Measurements from ENCODE around the gene PAPOLB.
A peak's percentile ranks its signal among the peaks of the same experiment; 100 is the strongest.
"Not testable (repeated sequence)": the region's sequence is repeated elsewhere in the genome, so short reads cannot be mapped to it uniquely, and the experiment has no call there.

Gene PAPOLB

GRCh38 chr7:4861673-4862072 is at the start of gene PAPOLB:
PAPOLB (minus strand) TSS chr7:4862030; CDS start chr7:4861810, 220 bp downstream.
- H3K4me3 ChIP-seq (ENCODE audit: low read depth in 1 of 2, low read length in 2 of 2): peak within 1 kb of the TSS in 1 of 2 donors; percentile 24

GRCh38 chr7:4911111-4911828 is 49.4 kb upstream of the PAPOLB start:
- H3K4me1 ChIP-seq (ENCODE audit: insufficient read depth, low read length): no peaks in the 10 kb centered on the region
- no peaks in the 10 kb centered on the region for H3K27me3 ChIP-seq (ENCODE audit: control insufficient read depth in 1 of 2, insufficient read depth in 2 of 2, low read length in 2 of 2)
- H3K9me3 ChIP-seq (ENCODE audit: low read length): no peaks in the 10 kb centered on the region
- H3K4me3 ChIP-seq (ENCODE audit: low read depth in 1 of 2, low read length in 2 of 2): no peak overlapping the region
- H3K27ac ChIP-seq (ENCODE audit: low read depth, low read length): no peak overlapping the region
- no peaks in the 10 kb centered on the region for H3K36me3 ChIP-seq (ENCODE audit: insufficient read depth, low read length)
- H3K9ac ChIP-seq (ENCODE audit: low read length): no peak overlapping the region

More at GRCh38 chr7:4861673-4862072, at the start of gene PAPOLB:
- no peak within 1 kb of the TSS for H3K9ac ChIP-seq (ENCODE audit: low read length)
- H3K27me3 ChIP-seq (ENCODE audit: control insufficient read depth in 1 of 2, insufficient read depth in 2 of 2, low read length in 2 of 2): peaks cover 7% of the 10 kb centered on the region in 2 donors
- H3K36me3 ChIP-seq (ENCODE audit: insufficient read depth, low read length): no peaks in the 10 kb centered on the region
- H3K4me1 ChIP-seq (ENCODE audit: insufficient read depth, low read length): no peaks in the 10 kb centered on the region
- no peaks in the 10 kb centered on the region for H3K9me3 ChIP-seq (ENCODE audit: low read length)
- no peak within 1 kb of the TSS for H3K27ac ChIP-seq (ENCODE audit: low read depth, low read length)

DNA sequence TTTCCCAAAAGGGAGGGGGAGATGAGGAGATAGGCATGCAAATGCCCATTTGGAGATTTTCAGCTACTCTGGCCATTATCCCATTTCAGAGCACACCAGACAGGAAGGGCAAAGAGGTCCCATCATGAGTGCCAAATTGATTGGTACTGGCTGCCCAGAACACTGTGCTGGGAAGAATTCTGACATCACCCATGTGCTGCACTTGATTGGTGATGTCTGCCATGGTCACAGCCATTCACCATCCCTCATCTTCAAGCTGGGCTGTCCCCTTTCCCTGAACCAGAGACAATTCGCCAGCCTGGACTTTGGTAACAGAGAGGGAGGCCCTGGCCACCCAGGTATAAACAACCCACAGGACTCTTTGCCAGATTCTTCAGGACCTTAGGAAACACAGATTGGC is 44.9 kb upstream of the PAPOLB start:
- H3K27me3 ChIP-seq (ENCODE audit: control insufficient read depth in 1 of 2, insufficient read depth in 2 of 2, low read length in 2 of 2): peaks cover 0 to 7% of the 10 kb centered on the region in 2 donors
- H3K36me3 ChIP-seq (ENCODE audit: insufficient read depth, low read length): no peaks in the 10 kb centered on the region
- H3K9me3 ChIP-seq (ENCODE audit: low read length): no peaks in the 10 kb centered on the region
- no peaks in the 10 kb centered on the region for H3K4me1 ChIP-seq (ENCODE audit: insufficient read depth, low read length)
- no peak overlapping the region for H3K27ac ChIP-seq (ENCODE audit: low read depth, low read length)
- no peak overlapping the region for H3K4me3 ChIP-seq (ENCODE audit: low read depth in 1 of 2, low read length in 2 of 2)
- no peak overlapping the region for H3K9ac ChIP-seq (ENCODE audit: low read length)

DNA sequence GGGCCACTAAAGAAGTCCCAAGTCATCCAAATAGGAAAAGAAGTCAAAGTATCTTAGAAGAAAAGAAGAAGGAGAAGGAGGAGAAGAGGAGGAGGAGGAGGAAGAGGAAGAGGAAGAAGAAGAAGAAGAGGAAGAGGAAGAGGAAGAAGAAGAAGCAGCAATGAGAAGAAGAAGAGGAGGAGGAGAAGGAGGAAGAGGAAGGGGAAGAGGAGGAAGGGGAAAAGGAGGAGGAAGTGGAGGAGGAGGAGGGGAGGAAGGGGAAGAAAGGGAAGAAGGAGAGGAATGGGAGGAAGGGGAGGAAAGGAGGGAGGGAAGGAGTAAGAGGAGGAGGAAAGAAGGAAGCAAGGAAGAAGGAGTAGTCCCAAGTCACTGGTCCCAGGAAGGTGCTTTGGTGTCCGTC is 43.3 kb upstream of the PAPOLB start:
- H3K27me3 ChIP-seq (ENCODE audit: control insufficient read depth in 1 of 2, insufficient read depth in 2 of 2, low read length in 2 of 2): peaks cover 0 to 7% of the 10 kb centered on the region in 2 donors
- no peaks in the 10 kb centered on the region for H3K9me3 ChIP-seq (ENCODE audit: low read length)
- H3K27ac ChIP-seq (ENCODE audit: low read depth, low read length): no peak overlapping the region
- no peaks in the 10 kb centered on the region for H3K36me3 ChIP-seq (ENCODE audit: insufficient read depth, low read length)
- no peak overlapping the region for H3K4me3 ChIP-seq (ENCODE audit: low read depth in 1 of 2, low read length in 2 of 2)
- no peak overlapping the region for H3K9ac ChIP-seq (ENCODE audit: low read length)
- H3K4me1 ChIP-seq (ENCODE audit: insufficient read depth, low read length): no peaks in the 10 kb centered on the region

DNA sequence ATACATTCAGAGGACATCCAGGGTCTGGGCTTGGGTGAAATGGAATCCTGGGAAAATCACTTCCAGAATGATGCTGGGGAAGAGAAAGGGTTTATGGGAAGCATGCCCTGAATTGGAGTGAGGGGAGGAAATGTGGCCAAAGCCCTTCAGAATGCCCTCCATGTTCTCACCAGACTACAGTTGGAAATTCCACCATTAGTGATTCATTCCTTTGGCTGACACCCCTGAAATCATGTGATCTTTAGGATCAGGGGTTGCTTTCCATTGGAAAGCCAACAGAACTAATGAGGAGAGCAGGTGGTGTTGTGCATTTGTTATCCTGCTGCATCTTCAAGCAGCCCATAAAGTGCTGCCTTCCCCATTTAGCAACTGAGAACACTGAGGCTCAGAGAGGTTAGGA is 42.5 kb upstream of the PAPOLB start:
- H3K4me3 ChIP-seq (ENCODE audit: low read depth in 1 of 2, low read length in 2 of 2): no peak overlapping the region
- peaks cover 0 to 7% of the 10 kb centered on the region in 2 donors for H3K27me3 ChIP-seq (ENCODE audit: control insufficient read depth in 1 of 2, insufficient read depth in 2 of 2, low read length in 2 of 2)
- H3K36me3 ChIP-seq (ENCODE audit: insufficient read depth, low read length): no peaks in the 10 kb centered on the region
- H3K4me1 ChIP-seq (ENCODE audit: insufficient read depth, low read length): no peaks in the 10 kb centered on the region
- no peak overlapping the region for H3K9ac ChIP-seq (ENCODE audit: low read length)
- H3K27ac ChIP-seq (ENCODE audit: low read depth, low read length): no peak overlapping the region
- H3K9me3 ChIP-seq (ENCODE audit: low read length): no peaks in the 10 kb centered on the region

- H3K9ac ChIP-seq (ENCODE audit: low read length): no peak overlapping the region
- H3K27ac ChIP-seq (ENCODE audit: low read depth, low read length): no peak overlapping the region
- H3K36me3 ChIP-seq (ENCODE audit: insufficient read depth, low read length): no peaks in the 10 kb centered on the region
- H3K9me3 ChIP-seq (ENCODE audit: low read length): no peaks in the 10 kb centered on the region
- no peaks in the 10 kb centered on the region for H3K27me3 ChIP-seq (ENCODE audit: control insufficient read depth in 1 of 2, insufficient read depth in 2 of 2, low read length in 2 of 2)
- H3K4me3 ChIP-seq (ENCODE audit: low read depth in 1 of 2, low read length in 2 of 2): no peak overlapping the region
- H3K4me1 ChIP-seq (ENCODE audit: insufficient read depth, low read length): no peaks in the 10 kb centered on the region
Measured at GRCh38 chr7:4895766-4896165, 33.9 kb upstream of the PAPOLB start.

- Histone ChIP-seq H3K27me3 (ENCODE audit: control insufficient read depth in 1 of 2, insufficient read depth in 2 of 2, low read length in 2 of 2) (no peaks in the 10 kb centered on the region), H3K9me3 (ENCODE audit: low read length) (no peaks in the 10 kb centered on the region), H3K4me1 (ENCODE audit: insufficient read depth, low read length) (no peaks in the 10 kb centered on the region), H3K36me3 (ENCODE audit: insufficient read depth, low read length) (no peaks in the 10 kb centered on the region), H3K9ac (ENCODE audit: low read length) (no peak overlapping the region), H3K27ac (ENCODE audit: low read depth, low read length) (no peak overlapping the region), H3K4me3 (ENCODE audit: low read depth in 1 of 2, low read length in 2 of 2) (no peak overlapping the region)
Measured at GRCh38 chr7:4894482-4894881, 32.7 kb upstream of the PAPOLB start.

GRCh38 chr7:4893929-4894475 is 32.2 kb upstream of the PAPOLB start:
- no peaks in the 10 kb centered on the region for H3K9me3 ChIP-seq (ENCODE audit: low read length)
- H3K9ac ChIP-seq (ENCODE audit: low read length): no peak overlapping the region
- H3K4me1 ChIP-seq (ENCODE audit: insufficient read depth, low read length): no peaks in the 10 kb centered on the region
- no peaks in the 10 kb centered on the region for H3K36me3 ChIP-seq (ENCODE audit: insufficient read depth, low read length)
- no peaks in the 10 kb centered on the region for H3K27me3 ChIP-seq (ENCODE audit: control insufficient read depth in 1 of 2, insufficient read depth in 2 of 2, low read length in 2 of 2)
- H3K4me3 ChIP-seq (ENCODE audit: low read depth in 1 of 2, low read length in 2 of 2): no peak overlapping the region
- no peak overlapping the region for H3K27ac ChIP-seq (ENCODE audit: low read depth, low read length)

GRCh38 chr7:4893188-4893587 is 31.4 kb upstream of the PAPOLB start:
- not testable (repeated sequence) for H3K4me3 ChIP-seq (ENCODE audit: low read depth in 1 of 2, low read length in 2 of 2); H3K4me1 ChIP-seq (ENCODE audit: insufficient read depth, low read length); H3K36me3 ChIP-seq (ENCODE audit: insufficient read depth, low read length); H3K9me3 ChIP-seq (ENCODE audit: low read length); H3K27ac ChIP-seq (ENCODE audit: low read depth, low read length); H3K27me3 ChIP-seq (ENCODE audit: control insufficient read depth in 1 of 2, insufficient read depth in 2 of 2, low read length in 2 of 2); H3K9ac ChIP-seq (ENCODE audit: low read length)

GRCh38 chr7:4891522-4891921 is 29.7 kb upstream of the PAPOLB start:
- not testable (repeated sequence) for H3K27me3 ChIP-seq (ENCODE audit: control insufficient read depth in 1 of 2, insufficient read depth in 2 of 2, low read length in 2 of 2); H3K9me3 ChIP-seq (ENCODE audit: low read length); H3K4me1 ChIP-seq (ENCODE audit: insufficient read depth, low read length); H3K9ac ChIP-seq (ENCODE audit: low read length); H3K27ac ChIP-seq (ENCODE audit: low read depth, low read length); H3K36me3 ChIP-seq (ENCODE audit: insufficient read depth, low read length); H3K4me3 ChIP-seq (ENCODE audit: low read depth in 1 of 2, low read length in 2 of 2)

- no peaks in the 10 kb centered on the region for H3K9me3 ChIP-seq (ENCODE audit: low read length)
- H3K9ac ChIP-seq (ENCODE audit: low read length): no peak overlapping the region
- H3K27ac ChIP-seq (ENCODE audit: low read depth, low read length): no peak overlapping the region
- no peaks in the 10 kb centered on the region for H3K36me3 ChIP-seq (ENCODE audit: insufficient read depth, low read length)
- no peaks in the 10 kb centered on the region for H3K4me1 ChIP-seq (ENCODE audit: insufficient read depth, low read length)
- no peak overlapping the region for H3K4me3 ChIP-seq (ENCODE audit: low read depth in 1 of 2, low read length in 2 of 2)
- H3K27me3 ChIP-seq (ENCODE audit: control insufficient read depth in 1 of 2, insufficient read depth in 2 of 2, low read length in 2 of 2): no peaks in the 10 kb centered on the region
Measured at GRCh38 chr7:4889682-4890081, 27.9 kb upstream of the PAPOLB start.

DNA sequence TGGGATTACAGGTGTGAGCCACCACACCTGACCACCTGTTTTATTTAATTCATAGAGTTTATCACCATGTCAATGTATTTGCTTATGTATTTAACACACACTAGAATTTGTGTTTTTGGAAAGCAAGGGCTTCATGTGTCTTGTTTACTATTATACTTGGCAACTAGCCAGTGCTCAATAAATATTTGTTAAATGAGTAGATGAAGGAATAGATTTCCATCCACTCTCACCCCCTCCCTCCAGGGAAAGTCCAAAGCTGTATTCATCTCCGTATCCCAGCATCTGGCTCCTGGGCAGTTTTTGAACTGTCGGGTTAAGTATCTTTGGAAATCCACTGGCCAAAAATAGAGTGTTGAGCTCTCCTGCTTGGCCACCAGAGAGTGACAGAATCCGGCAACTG is 26.3 kb upstream of the PAPOLB start:
- Histone ChIP-seq H3K4me1 (ENCODE audit: insufficient read depth, low read length) (no peaks in the 10 kb centered on the region), H3K9me3 (ENCODE audit: low read length) (no peaks in the 10 kb centered on the region), H3K9ac (ENCODE audit: low read length) (no peak overlapping the region), H3K36me3 (ENCODE audit: insufficient read depth, low read length) (no peaks in the 10 kb centered on the region), H3K4me3 (ENCODE audit: low read depth in 1 of 2, low read length in 2 of 2) (no peak overlapping the region), H3K27ac (ENCODE audit: low read depth, low read length) (no peak overlapping the region), H3K27me3 (ENCODE audit: control insufficient read depth in 1 of 2, insufficient read depth in 2 of 2, low read length in 2 of 2) (peaks cover 0 to 10% of the 10 kb centered on the region in 2 donors)
